Liver (tissue), 3 donors: ENCODE data around the gene APP.

ENCODE experiments used
- JUND ChIP-seq, 2 donors: IDR thresholded peaks; 2 replicates each; pipeline ENCODE4 v1.6.1; 2016; ENCODE audit warnings: antibody characterized with exemption in 2 of 2
- MAX ChIP-seq: IDR thresholded peaks from 2 replicates; pipeline ENCODE4 v1.6.1; 2016; ENCODE audit warnings: antibody characterized with exemption
- TAF1 ChIP-seq: conservative IDR thresholded peaks from 2 replicates; pipeline ENCODE4 v1.6.1; 2016; ENCODE audit warnings: antibody characterized with exemption, mild to moderate bottlenecking
- YY1 ChIP-seq: IDR thresholded peaks from 2 replicates; pipeline ENCODE4 v1.6.1; 2016; ENCODE audit warnings: antibody characterized with exemption, mild to moderate bottlenecking
- TF ChIP-seq, protein P1 (sequence below): fragments of 150-350 bp; IDR thresholded peaks from 2 replicates; pipeline ENCODE4 v1.5.1; 2017; ENCODE audit warnings: improper control_type of control experiment, low read depth, low read length; ENCODE audit not compliant: missing input control
- TF ChIP-seq, protein P2 (sequence below): IDR thresholded peaks from 2 replicates; pipeline ENCODE4 v1.6.1; 2016; ENCODE audit warnings: antibody characterized with exemption
- donor health status: healthy.
- donor health status: healthy.

- TF ChIP-seq, protein P1, sequence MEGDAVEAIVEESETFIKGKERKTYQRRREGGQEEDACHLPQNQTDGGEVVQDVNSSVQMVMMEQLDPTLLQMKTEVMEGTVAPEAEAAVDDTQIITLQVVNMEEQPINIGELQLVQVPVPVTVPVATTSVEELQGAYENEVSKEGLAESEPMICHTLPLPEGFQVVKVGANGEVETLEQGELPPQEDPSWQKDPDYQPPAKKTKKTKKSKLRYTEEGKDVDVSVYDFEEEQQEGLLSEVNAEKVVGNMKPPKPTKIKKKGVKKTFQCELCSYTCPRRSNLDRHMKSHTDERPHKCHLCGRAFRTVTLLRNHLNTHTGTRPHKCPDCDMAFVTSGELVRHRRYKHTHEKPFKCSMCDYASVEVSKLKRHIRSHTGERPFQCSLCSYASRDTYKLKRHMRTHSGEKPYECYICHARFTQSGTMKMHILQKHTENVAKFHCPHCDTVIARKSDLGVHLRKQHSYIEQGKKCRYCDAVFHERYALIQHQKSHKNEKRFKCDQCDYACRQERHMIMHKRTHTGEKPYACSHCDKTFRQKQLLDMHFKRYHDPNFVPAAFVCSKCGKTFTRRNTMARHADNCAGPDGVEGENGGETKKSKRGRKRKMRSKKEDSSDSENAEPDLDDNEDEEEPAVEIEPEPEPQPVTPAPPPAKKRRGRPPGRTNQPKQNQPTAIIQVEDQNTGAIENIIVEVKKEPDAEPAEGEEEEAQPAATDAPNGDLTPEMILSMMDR: no peak
- TF ChIP-seq, protein P2, sequence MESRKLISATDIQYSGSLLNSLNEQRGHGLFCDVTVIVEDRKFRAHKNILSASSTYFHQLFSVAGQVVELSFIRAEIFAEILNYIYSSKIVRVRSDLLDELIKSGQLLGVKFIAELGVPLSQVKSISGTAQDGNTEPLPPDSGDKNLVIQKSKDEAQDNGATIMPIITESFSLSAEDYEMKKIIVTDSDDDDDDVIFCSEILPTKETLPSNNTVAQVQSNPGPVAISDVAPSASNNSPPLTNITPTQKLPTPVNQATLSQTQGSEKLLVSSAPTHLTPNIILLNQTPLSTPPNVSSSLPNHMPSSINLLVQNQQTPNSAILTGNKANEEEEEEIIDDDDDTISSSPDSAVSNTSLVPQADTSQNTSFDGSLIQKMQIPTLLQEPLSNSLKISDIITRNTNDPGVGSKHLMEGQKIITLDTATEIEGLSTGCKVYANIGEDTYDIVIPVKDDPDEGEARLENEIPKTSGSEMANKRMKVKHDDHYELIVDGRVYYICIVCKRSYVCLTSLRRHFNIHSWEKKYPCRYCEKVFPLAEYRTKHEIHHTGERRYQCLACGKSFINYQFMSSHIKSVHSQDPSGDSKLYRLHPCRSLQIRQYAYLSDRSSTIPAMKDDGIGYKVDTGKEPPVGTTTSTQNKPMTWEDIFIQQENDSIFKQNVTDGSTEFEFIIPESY: no peak
- TF ChIP-seq YY1 (no peak), TAF1 (no peak), JUND (IDR thresholded peaks at IDR 0.05) (no peak), MAX (no peak)
These were observed 216.9 kb downstream of the APP start for GRCh38 chr21:25953659-25954058.
